Amniotic epithelial cell (primary cell): ENCODE results near the gene POGK.
A peak's percentile ranks its signal among the peaks of the same experiment; 100 is the strongest.

Experiments used
- DNase-seq: peaks from one replicate; pipeline ENCODE4 v3.0.0-alpha.2; 2010; ENCODE audit warnings: low read depth

POGK gene

DNA sequence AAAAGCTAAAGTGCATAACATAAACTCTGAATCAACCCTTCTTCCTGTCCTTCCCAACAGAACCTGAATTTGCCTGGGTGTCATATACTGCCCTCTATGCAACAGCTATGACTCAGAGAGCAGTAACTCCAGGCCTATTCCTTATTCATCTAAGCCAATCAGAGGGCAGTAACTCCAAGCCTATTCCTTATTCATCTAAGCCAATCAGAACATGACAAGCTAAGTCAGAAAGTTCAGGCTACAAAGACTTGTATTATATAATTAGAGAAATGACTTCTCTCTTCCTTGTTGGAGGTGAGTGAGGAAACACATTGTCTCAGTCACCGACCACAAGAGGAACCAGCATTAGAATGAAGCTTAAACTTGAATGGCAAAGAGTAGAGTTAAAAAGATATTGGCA is 63.0 kb downstream of the POGK start:
- DNase-seq: peak; percentile 53

DNA sequence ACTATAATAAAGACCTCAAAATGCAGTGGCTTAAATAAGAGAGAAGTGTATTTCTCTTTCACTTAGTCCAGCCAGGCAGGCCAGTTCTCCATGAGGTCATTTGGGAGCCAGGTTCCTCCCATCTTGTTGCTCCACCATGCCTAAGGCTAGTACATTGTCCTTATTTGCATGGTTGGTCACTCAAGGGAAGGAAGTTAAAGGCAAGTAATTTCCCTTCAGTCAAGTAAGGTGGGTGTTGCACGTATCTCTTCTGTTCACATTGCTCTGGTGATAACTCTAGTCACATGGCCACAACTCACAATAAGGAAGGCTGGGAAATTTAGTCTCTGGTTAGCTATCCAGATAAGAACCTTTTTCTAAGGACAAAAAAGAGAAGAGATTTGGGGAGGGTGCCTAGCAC is 64.0 kb downstream of the POGK start:
- no peak for DNase-seq

DNA sequence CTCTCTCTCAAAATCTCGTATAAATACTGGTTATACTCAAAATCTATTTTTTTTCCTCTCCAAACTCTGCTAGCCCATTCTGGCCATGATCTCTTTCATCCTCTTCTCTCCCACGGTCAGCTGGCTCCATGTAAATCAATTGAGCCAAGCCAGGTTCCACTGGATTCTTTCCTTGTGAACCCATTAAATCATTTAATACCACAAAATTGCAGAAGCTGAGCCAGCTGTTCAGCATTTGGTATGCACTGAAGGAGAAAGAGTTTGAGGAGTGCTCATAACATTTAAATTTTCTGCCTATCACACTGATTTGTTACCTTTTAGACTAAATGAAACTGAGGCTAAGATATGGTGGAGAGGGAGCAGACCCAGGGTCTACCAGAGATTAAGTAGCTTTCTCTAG is 65.9 kb downstream of the POGK start:
- DNase-seq: peak; percentile 72

DNA sequence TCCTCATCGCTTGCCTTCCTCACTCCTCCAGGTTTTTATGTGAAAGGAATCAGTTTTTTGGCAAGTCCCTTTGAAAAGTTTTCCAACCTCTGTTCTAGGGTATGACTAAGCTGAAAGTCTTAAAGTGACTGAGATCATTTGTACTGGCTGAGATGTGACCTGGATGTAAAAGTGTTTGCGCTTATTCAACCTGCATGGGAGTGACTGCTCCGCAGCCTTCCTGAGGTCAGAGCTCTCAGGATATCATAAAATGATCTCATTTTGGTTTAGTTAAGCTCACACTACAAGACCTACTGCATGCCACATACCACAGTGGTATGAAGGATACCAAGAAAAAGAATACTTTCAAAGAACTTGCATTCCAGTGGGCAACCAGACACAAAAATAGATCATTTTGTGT is 66.6 kb downstream of the POGK start:
- DNase-seq: peak; percentile 93
